MCF 10A (cell line): ENCODE results near the gene SYPL2. TPM values are rescaled to one million over a fixed set of nuclear protein-coding genes. Genes with fewer than 3 reads are reported as not detected.

Experiments used
- BruUV-seq: library from RNA; stranded (reverse); fragments of 400-500 nt; replicated peaks from 2 replicates; lab custom pipeline; 2021; lab: Mats Ljungman, UMichigan
- CTCF ChIA-PET: fragments of 300-600 bp; sonication (Branson Sonifier 250); formaldehyde crosslinking; extraction: SDS; loops from one replicate; lab custom pipeline; 2021; ENCODE audit warnings: antibody characterized with exemption, inconsistent platforms; lab: Yijun Ruan, JAX
- POLR2A ChIA-PET: fragments of 300-600, 350-650 bp; sonication (Branson Sonifier 250); formaldehyde crosslinking; extraction: SDS; loops from one replicate; lab custom pipeline; 2020; ENCODE audit warnings: antibody characterized with exemption, inconsistent platforms; lab: Yijun Ruan, JAX
- DNase-seq: peaks from one replicate; pipeline ENCODE4 v3.0.0-alpha.2; 2018; ENCODE audit not compliant: unreplicated experiment
- H3K27ac Mint-ChIP-seq: one replicate; pipeline ENCODE4 v1.8.0; 2022; ENCODE audit warnings: mild to moderate bottlenecking, low read depth, mixed read lengths; ENCODE audit not compliant: unreplicated experiment
- H3K27me3 Mint-ChIP-seq: one replicate; pipeline ENCODE4 v1.8.0; 2022; ENCODE audit warnings: mixed read lengths; ENCODE audit not compliant: insufficient read depth, unreplicated experiment
- H3K36me3 Mint-ChIP-seq: one replicate; pipeline ENCODE4 v1.8.0; 2022; ENCODE audit warnings: mild to moderate bottlenecking, moderate library complexity, mixed read lengths; ENCODE audit not compliant: insufficient read depth, unreplicated experiment
- H3K4me1 Mint-ChIP-seq: one replicate; pipeline ENCODE4 v1.8.0; 2022; ENCODE audit warnings: mixed read lengths; ENCODE audit not compliant: insufficient read depth, unreplicated experiment
- H3K4me3 Mint-ChIP-seq: one replicate; pipeline ENCODE4 v1.8.0; 2022; ENCODE audit warnings: mild to moderate bottlenecking, moderate library complexity, mixed read lengths; ENCODE audit not compliant: unreplicated experiment
- H3K9me3 Mint-ChIP-seq: one replicate; pipeline ENCODE4 v1.8.0; 2022; ENCODE audit warnings: mixed read lengths; ENCODE audit not compliant: unreplicated experiment
- intact Hi-C: fragments of 100-400 bp; cut with micrococcal nuclease; formaldehyde crosslinking; loops from 2 replicates; pipeline ENCODE4 v1.14.1; 2022
- total RNA-seq: library from RNA; stranded (reverse); gene quantifications from 2 replicates; pipeline ENCODE4 v1.2.3, GENCODE V29; 2022
- TF ChIP-seq, protein P1 (sequence below): fragments of 200-600 bp; IDR thresholded peaks from one replicate; pipeline ENCODE4 v1.8.0; 2022; ENCODE audit warnings: antibody characterized with exemption, mild to moderate bottlenecking; ENCODE audit not compliant: unreplicated experiment

The SYPL2 gene
- total RNA-seq, 1 experiment from 2014 or later = not detected

DNA sequence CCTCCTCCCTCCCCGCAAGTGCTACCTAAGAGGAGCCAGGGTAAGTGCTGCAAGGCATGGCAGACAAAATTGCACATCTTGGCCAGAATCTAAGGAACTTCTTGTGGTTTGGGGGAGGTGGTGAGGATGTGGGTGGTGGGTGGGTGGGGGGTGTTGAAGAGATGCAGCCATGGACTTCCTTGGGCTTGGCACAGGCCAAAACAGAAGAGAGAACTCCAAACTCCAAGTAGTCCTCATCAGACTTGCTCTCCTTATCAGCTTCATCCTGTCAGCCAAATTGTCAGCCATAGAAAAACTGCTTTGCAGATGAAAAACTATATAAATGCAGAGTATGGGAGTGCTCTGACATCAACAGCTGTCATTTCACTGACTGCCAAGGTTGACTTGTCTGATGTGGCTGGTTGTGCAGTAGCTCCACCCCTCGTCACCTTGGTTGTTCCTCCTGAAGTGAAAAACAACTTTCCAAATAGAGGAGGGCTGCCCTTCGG, 36.1 kb downstream of the SYPL2 start:
- no peak for DNase-seq
- no TSS peak for BruUV-seq
- Mint-ChIP-seq H3K4me1 (peaks cover 4% of the 10 kb centered on the region), H3K27ac (no peak overlapping the region), H3K4me3 (no peak overlapping the region), H3K9me3 (no peaks in the 10 kb centered on the region), H3K36me3 (peaks cover 6% of the 10 kb centered on the region), H3K27me3 (peaks cover under 1% of the 10 kb centered on the region)
- intact Hi-C loops = no loop called here
- CTCF ChIA-PET = interaction anchor here (10.2 to 40.0 kb wide), 2 partner anchors 11 to 32 kb away, joined by 121 to 1071 read pairs; partner anchors contain the start of genes CYB561D1 and GPR61
- POLR2A ChIA-PET = no interaction called here
- TF ChIP-seq, protein P1, sequence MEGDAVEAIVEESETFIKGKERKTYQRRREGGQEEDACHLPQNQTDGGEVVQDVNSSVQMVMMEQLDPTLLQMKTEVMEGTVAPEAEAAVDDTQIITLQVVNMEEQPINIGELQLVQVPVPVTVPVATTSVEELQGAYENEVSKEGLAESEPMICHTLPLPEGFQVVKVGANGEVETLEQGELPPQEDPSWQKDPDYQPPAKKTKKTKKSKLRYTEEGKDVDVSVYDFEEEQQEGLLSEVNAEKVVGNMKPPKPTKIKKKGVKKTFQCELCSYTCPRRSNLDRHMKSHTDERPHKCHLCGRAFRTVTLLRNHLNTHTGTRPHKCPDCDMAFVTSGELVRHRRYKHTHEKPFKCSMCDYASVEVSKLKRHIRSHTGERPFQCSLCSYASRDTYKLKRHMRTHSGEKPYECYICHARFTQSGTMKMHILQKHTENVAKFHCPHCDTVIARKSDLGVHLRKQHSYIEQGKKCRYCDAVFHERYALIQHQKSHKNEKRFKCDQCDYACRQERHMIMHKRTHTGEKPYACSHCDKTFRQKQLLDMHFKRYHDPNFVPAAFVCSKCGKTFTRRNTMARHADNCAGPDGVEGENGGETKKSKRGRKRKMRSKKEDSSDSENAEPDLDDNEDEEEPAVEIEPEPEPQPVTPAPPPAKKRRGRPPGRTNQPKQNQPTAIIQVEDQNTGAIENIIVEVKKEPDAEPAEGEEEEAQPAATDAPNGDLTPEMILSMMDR = no peak

DNA sequence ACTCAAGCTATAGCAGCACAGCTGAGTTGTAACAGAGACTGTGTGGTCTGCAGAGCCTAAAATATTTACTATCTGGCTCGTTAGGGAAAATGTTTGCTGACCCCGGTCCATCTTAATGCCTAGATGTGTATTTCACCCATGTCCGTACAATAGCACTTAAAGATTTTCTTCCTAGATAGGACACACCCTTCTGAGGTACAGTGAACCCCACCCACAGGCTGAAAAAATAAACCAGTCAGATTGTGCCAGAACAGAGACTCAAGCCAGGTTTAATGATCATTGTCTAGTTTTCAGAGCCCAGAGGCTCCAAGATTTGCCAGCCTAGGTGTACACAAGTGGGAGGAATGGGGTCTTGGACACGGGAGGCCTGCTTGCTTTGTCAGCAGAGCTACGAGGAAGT, 37.6 kb downstream of the SYPL2 start:
- ChIA-PET CTCF (interaction anchor here (10.2 to 40.0 kb wide), 2 partner anchors 12 to 30 kb away, joined by 121 to 1071 read pairs; partner anchors contain the start of genes CYB561D1 and GPR61), POLR2A (interaction anchor here (1.2 to 1.3 kb wide), 2 partner anchors 10 to 45 kb away, joined by 4 to 5 read pairs; partner anchors contain the start of genes CYB561D1 and GNAI3)
- H3K36me3 Mint-ChIP-seq = peaks cover 5% of the 10 kb centered on the region
- peaks cover 6% of the 10 kb centered on the region for H3K4me1 Mint-ChIP-seq
- DNase-seq = no peak
- H3K27me3 Mint-ChIP-seq = peaks cover 16% of the 10 kb centered on the region
- no TSS peak for BruUV-seq
- H3K27ac Mint-ChIP-seq = no peak overlapping the region
- TF ChIP-seq, protein P1 = no peak
- intact Hi-C loops = no loop called here
- H3K4me3 Mint-ChIP-seq = no peak overlapping the region
- no peaks in the 10 kb centered on the region for H3K9me3 Mint-ChIP-seq

DNA sequence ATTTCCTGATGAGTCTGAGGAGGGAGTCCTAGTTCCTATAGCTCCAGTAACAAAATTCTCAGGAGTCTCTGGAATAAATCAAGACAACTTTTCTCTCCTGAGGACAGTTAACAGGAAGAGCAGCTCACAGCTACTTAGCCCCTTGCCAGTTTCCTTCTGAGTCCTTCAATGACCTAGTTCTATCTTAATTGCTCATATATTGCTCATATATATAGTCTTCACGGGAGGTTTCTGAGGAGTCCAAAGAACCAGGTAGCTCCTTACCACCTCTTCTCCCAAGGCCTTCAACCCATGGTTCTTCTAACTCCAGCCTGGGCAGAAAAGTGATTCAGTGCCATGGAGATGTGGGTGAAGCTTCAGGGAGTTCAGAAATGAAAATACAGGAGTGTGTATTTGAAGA, 38.6 kb downstream of the SYPL2 start:
- intact Hi-C loops = no loop called here
- ChIA-PET CTCF (interaction anchor here (0.6 to 40.0 kb wide), 7 partner anchors 8 to 524 kb away, joined by 3 to 1071 read pairs (median 5); partner anchors contain the start of genes CYB561D1, GNAI3 and GPR61), POLR2A (interaction anchor here (0.6 to 1.3 kb wide), 3 partner anchors 8 to 82 kb away, joined by 3 to 4 read pairs (median 4); partner anchors contain the start of gene CYB561D1)
- peaks cover 17% of the 10 kb centered on the region for H3K27me3 Mint-ChIP-seq
- H3K36me3 Mint-ChIP-seq = no peaks in the 10 kb centered on the region
- H3K4me3 Mint-ChIP-seq = no peak overlapping the region
- BruUV-seq = no TSS peak
- no peaks in the 10 kb centered on the region for H3K9me3 Mint-ChIP-seq
- no peak overlapping the region for H3K27ac Mint-ChIP-seq
- TF ChIP-seq, protein P1 = no peak
- no peak for DNase-seq
- H3K4me1 Mint-ChIP-seq = peaks cover 9% of the 10 kb centered on the region

DNA sequence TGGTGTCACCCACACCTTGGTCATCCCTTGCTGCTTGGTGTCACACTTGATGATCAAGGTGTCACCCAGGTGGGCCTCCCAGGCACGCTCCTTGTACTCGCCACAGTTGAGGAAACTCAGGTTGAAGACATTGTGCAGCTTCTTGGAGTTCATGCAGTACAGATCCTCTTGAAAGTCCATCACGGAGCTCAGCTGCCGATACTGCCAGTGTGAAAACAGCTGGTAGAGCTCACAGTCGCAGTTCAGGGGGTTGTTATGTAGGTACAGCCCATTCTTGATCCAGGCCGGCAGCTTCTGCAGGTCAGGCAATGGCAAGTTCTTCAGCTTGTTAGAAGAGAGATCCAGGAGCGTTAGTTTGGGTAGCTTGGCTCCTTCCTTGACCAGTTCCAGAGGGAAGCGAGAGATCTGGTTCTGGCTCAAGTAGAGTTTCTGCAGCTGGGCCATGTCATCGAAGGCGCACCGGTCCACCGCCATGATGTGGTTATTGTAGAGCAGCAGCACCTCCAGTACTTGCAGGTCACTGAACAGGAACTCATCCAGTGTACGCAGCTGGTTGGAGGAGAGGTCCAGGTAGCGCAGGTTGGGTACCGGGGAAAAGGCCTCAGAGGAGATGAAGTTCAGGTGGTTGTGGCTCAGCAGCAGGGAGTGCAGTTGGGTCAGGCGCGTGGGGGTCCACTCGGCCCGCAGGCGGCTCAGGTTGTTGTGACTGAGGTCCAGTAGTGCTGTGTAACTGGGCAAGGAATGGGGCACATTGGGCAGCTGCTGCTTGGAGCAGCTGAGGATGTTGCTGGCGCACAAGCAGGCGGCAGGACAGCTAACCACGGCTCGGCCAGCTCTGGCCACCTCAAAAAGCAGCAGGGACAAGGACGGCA, 41.9 kb downstream of the SYPL2 start:
- intact Hi-C loops = no loop called here
- ChIA-PET CTCF (interaction anchor here (10.2 to 40.0 kb wide), 2 partner anchors 16 to 26 kb away, joined by 121 to 1071 read pairs; partner anchors contain the start of genes CYB561D1 and GPR61), POLR2A (interaction anchor here (0.5 to 1.6 kb wide), 2 partner anchors 24 to 898 kb away, joined by 3 read pairs; no protein-coding TSS in a partner anchor)
- DNase-seq = no peak
- Mint-ChIP-seq H3K4me3 (peak overlapping the region; percentile 74), H3K27ac (no peak overlapping the region), H3K27me3 (peaks cover 42% of the 10 kb centered on the region), H3K4me1 (peaks cover 15% of the 10 kb centered on the region), H3K36me3 (no peaks in the 10 kb centered on the region), H3K9me3 (no peaks in the 10 kb centered on the region)
- TF ChIP-seq, protein P1 = no peak
- no TSS peak for BruUV-seq
